Central memory CD8-positive, alpha-beta T cell (primary cell): ENCODE data around the gene MRPL43.

Source experiments
- ATAC-seq: fragments of 150-1000 bp; cut with Tn5 transposase; replicated peaks from 2 replicates; pipeline ENCODE4 v1.10.0; 2022; ENCODE audit warnings: mild to moderate bottlenecking, moderate FRiP score, moderate number of reproducible peaks; ENCODE audit not compliant: poor library complexity, severe bottlenecking; ENCODE audit errors: extremely low read depth
- DNase-seq, 2 donors: peaks; one replicate each; pipeline ENCODE4 v3.0.0; 2021; ENCODE audit warnings: low spot score in 2 of 2
- H3K27ac Mint-ChIP-seq: one replicate; pipeline ENCODE4 v1.8.0; 2022; ENCODE audit warnings: low read depth, mild to moderate bottlenecking, moderate library complexity, mixed read lengths
- H3K27me3 Mint-ChIP-seq: one replicate; pipeline ENCODE4 v1.8.0; 2022; ENCODE audit warnings: mixed read lengths
- H3K36me3 Mint-ChIP-seq: one replicate; pipeline ENCODE4 v1.8.0; 2022; ENCODE audit warnings: mild to moderate bottlenecking, moderate library complexity, mixed read lengths; ENCODE audit not compliant: insufficient read depth
- H3K4me1 Mint-ChIP-seq: one replicate; pipeline ENCODE4 v1.8.0; 2022; ENCODE audit warnings: mixed read lengths
- H3K4me3 Mint-ChIP-seq: one replicate; pipeline ENCODE4 v1.8.0; 2022; ENCODE audit warnings: mild to moderate bottlenecking, moderate library complexity, mixed read lengths
- H3K9me3 Mint-ChIP-seq: one replicate; pipeline ENCODE4 v1.8.0; 2022; ENCODE audit warnings: mixed read lengths

The MRPL43 gene

DNA sequence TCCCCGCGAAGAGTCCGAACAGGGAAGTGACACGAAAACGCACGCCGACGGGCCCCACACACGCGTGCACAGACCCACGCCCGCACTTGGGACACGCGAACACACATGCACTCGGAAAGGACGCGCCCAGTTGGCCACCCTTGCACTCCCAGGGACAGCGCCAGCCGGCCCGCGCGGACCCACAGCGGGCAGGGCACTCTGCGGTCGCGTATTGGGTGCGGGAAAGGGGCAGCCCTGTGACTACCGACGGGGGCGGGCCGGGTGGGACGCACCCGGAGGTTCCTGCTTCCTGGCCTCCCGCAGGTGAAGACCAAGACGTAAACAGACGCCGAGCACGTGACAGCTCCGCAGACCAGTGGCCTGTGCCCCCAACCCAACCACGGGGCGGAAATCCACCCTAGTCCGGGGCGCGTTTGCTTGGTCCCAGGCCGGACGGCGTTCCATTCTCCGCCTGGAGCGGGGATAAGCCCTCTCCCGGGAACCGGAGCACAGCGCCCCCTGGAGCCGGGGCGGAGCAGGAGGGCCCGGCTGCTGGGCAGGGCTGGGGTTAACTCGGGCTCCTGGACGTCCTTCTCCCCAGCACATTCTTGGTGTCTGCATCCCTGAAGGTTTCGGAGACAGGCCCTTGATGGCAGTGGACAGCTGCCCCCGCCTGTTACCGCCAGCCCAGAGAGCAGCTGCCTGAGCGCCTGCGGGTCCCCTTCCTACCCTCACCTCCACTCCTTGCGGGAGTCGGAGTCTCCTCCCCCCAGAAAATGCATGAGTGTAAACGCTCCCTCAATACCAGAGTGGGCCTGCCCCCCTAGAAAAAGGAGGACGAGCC is 10.3 kb upstream of the MRPL43 start:
- ATAC-seq = peak; percentile 53
- Mint-ChIP-seq H3K4me1 (peaks cover 25% of the 10 kb centered on the region), H3K27me3 (no peaks in the 10 kb centered on the region), H3K4me3 (peak overlapping the region; percentile 82), H3K27ac (peak overlapping the region; percentile 72), H3K9me3 (no peaks in the 10 kb centered on the region), H3K36me3 (peaks cover 20% of the 10 kb centered on the region)
- peak; percentile 48 to 66 for DNase-seq

GRCh38 chr10:100996678-100997359 is 9.5 kb upstream of the MRPL43 start:
- H3K4me1 Mint-ChIP-seq = peaks cover 25% of the 10 kb centered on the region
- peak overlapping the region; percentile 82 for H3K4me3 Mint-ChIP-seq
- no peaks in the 10 kb centered on the region for H3K27me3 Mint-ChIP-seq
- no peaks in the 10 kb centered on the region for H3K9me3 Mint-ChIP-seq
- peaks cover 20% of the 10 kb centered on the region for H3K36me3 Mint-ChIP-seq
- peak overlapping the region; percentile 64 for H3K27ac Mint-ChIP-seq
- peak in 1 of 2 donors; percentile 32 for DNase-seq
- peak; percentile 33 for ATAC-seq

DNA sequence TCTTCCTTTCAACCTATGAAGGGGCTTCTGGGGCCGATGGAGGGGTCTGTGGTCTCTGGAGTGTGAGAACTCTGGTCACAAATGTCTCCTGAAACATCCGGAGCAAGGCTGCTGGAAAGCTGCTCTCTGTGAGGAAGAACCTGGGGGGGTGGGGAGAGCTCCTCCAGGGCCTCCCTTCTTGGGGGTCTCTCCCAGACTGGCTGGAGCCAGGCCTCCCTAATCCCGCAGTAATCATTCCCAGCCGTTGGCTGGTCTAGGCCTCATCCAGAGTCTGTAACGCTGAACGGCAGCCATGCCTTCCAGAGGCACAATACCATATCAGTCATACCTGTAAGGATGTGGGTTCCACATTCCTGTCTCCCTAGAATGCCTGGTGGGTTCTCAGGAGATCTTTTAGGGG is 7.9 kb upstream of the MRPL43 start:
- Mint-ChIP-seq H3K36me3 (peaks cover 19% of the 10 kb centered on the region), H3K27me3 (no peaks in the 10 kb centered on the region), H3K27ac (no peak overlapping the region), H3K4me3 (peak overlapping the region; percentile 82), H3K4me1 (peaks cover 24% of the 10 kb centered on the region), H3K9me3 (no peaks in the 10 kb centered on the region)
- DNase-seq = no peak
- no peak for ATAC-seq

DNA sequence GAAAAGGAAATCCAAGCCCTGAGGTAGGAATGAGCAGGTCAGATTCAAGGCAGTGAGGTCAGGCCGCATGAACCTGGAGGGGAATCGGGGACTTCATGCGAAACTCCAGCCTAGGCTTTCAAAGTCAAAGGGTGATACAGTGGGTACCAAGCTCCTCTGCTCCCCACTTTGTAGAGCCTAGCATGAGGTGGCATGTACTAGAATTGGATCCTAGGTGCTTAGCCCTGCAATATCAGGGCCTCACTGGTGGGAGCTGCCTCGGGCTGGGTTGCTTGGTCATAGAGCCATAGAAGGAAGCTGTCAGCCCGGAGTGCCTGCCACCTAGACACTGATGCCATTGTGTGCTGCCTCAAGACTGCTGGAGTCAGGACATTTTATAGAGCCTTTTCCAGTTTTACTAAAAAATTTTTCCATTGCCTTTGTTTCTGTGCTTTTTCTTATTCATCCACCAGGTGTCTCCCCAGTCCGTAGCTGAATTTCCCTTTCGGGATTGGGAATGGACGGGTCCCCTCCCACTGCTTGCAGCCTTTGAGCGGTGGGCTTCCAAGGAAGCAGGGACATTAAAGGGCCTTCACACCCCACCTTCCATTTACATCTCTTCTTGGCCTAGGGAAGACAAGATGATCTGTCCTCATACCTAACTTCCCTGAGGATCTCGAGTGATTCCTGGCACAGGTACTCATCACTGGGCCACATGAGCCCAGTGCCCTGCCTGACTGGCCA is 6.8 kb upstream of the MRPL43 start:
- Mint-ChIP-seq H3K4me1 (peaks cover 24% of the 10 kb centered on the region), H3K4me3 (no peak overlapping the region), H3K27ac (no peak overlapping the region), H3K9me3 (no peaks in the 10 kb centered on the region), H3K36me3 (peaks cover 17% of the 10 kb centered on the region), H3K27me3 (no peaks in the 10 kb centered on the region)
- no peak for DNase-seq
- ATAC-seq = no peak

- Mint-ChIP-seq H3K4me1 (peaks cover 40% of the 10 kb centered on the region), H3K36me3 (peaks cover 20% of the 10 kb centered on the region), H3K27ac (no peak overlapping the region), H3K9me3 (no peaks in the 10 kb centered on the region), H3K4me3 (no peak overlapping the region), H3K27me3 (no peaks in the 10 kb centered on the region)
- DNase-seq = no peak
- ATAC-seq = no peak
Observed at GRCh38 chr10:100989088-100989487, 1.8 kb upstream of the MRPL43 start.

GRCh38 chr10:100988166-100988565 is 869 bp upstream of the MRPL43 start:
- peak overlapping the region; percentile 93 for H3K4me3 Mint-ChIP-seq
- peaks cover 17% of the 10 kb centered on the region for H3K36me3 Mint-ChIP-seq
- no peaks in the 10 kb centered on the region for H3K27me3 Mint-ChIP-seq
- H3K27ac Mint-ChIP-seq = peak overlapping the region; percentile 87
- DNase-seq (no peak), ATAC-seq (no peak)
- no peaks in the 10 kb centered on the region for H3K9me3 Mint-ChIP-seq
- H3K4me1 Mint-ChIP-seq = peaks cover 40% of the 10 kb centered on the region

DNA sequence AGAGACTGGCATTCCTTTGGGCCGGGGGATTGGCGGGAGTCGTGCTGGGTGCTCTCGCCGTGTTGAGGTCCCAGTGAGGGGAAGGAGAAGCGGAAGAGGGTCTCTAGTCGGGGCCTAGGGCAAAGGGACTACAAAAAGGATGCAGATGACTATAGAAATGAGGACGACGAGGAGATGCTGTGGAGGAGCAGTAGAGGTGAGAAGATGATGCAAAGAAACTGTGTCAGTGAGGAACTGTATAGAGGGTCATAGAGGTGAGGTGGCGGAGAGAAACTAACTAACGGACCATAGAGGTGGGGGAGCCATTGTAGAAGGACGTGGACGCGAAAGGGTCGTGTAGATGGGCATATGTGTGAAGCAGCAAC is 370 bp upstream of the MRPL43 start:
- peak overlapping the region; percentile 93 for H3K4me3 Mint-ChIP-seq
- peaks cover 40% of the 10 kb centered on the region for H3K4me1 Mint-ChIP-seq
- no peak for DNase-seq
- no peaks in the 10 kb centered on the region for H3K9me3 Mint-ChIP-seq
- no peak for ATAC-seq
- no peaks in the 10 kb centered on the region for H3K27me3 Mint-ChIP-seq
- peaks cover 14% of the 10 kb centered on the region for H3K36me3 Mint-ChIP-seq
- peak overlapping the region; percentile 87 for H3K27ac Mint-ChIP-seq

DNA sequence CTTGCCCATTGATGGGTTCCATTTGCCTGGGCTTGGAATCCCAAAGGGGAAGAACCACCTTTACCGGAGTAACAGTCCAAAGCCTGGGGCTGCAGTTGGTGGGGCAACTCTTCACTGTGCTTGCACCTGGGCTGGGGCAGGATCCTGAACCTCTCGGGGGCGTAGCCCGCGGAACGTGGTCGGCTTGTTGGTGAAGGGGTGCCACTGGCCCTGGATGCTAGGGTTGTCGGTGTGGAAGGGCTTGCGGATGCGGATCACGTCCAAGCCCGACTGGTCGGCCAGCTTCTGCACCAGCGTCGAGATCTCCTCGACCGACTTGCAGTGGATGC is 710 bp downstream of the MRPL43 start:
- ATAC-seq (no peak), DNase-seq (no peak)
- Mint-ChIP-seq H3K4me3 (peak overlapping the region; percentile 93), H3K4me1 (peaks cover 45% of the 10 kb centered on the region), H3K27me3 (no peaks in the 10 kb centered on the region), H3K9me3 (no peaks in the 10 kb centered on the region), H3K27ac (no peak overlapping the region), H3K36me3 (peaks cover 19% of the 10 kb centered on the region)

GRCh38 chr10:100985336-100985735 is 2.0 kb downstream of the MRPL43 start:
- Mint-ChIP-seq H3K27ac (no peak overlapping the region), H3K4me1 (peaks cover 41% of the 10 kb centered on the region), H3K36me3 (peaks cover 18% of the 10 kb centered on the region), H3K27me3 (no peaks in the 10 kb centered on the region), H3K4me3 (peak overlapping the region; percentile 93), H3K9me3 (no peaks in the 10 kb centered on the region)
- DNase-seq = no peak
- ATAC-seq = no peak

- DNase-seq (no peak), ATAC-seq (no peak)
- H3K27me3 Mint-ChIP-seq = no peaks in the 10 kb centered on the region
- H3K9me3 Mint-ChIP-seq = no peaks in the 10 kb centered on the region
- peak overlapping the region; percentile 69 for H3K27ac Mint-ChIP-seq
- peaks cover 40% of the 10 kb centered on the region for H3K4me1 Mint-ChIP-seq
- no peak overlapping the region for H3K4me3 Mint-ChIP-seq
- H3K36me3 Mint-ChIP-seq = peaks cover 18% of the 10 kb centered on the region
Observed at GRCh38 chr10:100984672-100985177, 2.6 kb downstream of the MRPL43 start.

- Mint-ChIP-seq H3K36me3 (peaks cover 18% of the 10 kb centered on the region), H3K27me3 (no peaks in the 10 kb centered on the region), H3K4me3 (no peak overlapping the region), H3K9me3 (no peaks in the 10 kb centered on the region), H3K27ac (peak overlapping the region; percentile 69), H3K4me1 (peaks cover 40% of the 10 kb centered on the region)
- DNase-seq = no peak
- ATAC-seq = no peak
Observed at GRCh38 chr10:100983868-100984671, 3.2 kb downstream of the MRPL43 start.
